SKM-1 treated with dmso at 0.1 percent for 144 hours (cell line): ENCODE measurements around the gene SEMA6A.

Experiments
- DNase-seq: peaks from one replicate; lab custom pipeline; 2025; ENCODE audit not compliant: unreplicated experiment; lab: John Stamatoyannopoulos, UW

SEMA6A gene

GRCh38 chr5:116415182-116415581 lies 159.4 kb downstream of the SEMA6A start:
- DNase-seq, result no peak

GRCh38 chr5:116411101-116411571 lies 163.5 kb downstream of the SEMA6A start:
- DNase-seq, result no peak

GRCh38 chr5:116410336-116410890 lies 164.2 kb downstream of the SEMA6A start:
- DNase-seq, result no peak

GRCh38 chr5:116409591-116410296 lies 164.9 kb downstream of the SEMA6A start:
- DNase-seq, result no peak

GRCh38 chr5:116406306-116407041 lies 168.1 kb downstream of the SEMA6A start:
- DNase-seq, result no peak

GRCh38 chr5:116404792-116405191 lies 169.8 kb downstream of the SEMA6A start:
- no peak for DNase-seq

- DNase-seq, result no peak
Measured at GRCh38 chr5:116404016-116404415, 170.6 kb downstream of the SEMA6A start.

GRCh38 chr5:116402235-116402634 lies 172.4 kb downstream of the SEMA6A start:
- no peak for DNase-seq

GRCh38 chr5:116401576-116401975 lies 173.0 kb downstream of the SEMA6A start:
- no peak for DNase-seq

GRCh38 chr5:116396476-116397099 lies 178.0 kb downstream of the SEMA6A start:
- no peak for DNase-seq

GRCh38 chr5:116395631-116396203 lies 178.9 kb downstream of the SEMA6A start:
- no peak for DNase-seq

GRCh38 chr5:116395226-116395625 lies 179.4 kb downstream of the SEMA6A start:
- no peak for DNase-seq

GRCh38 chr5:116394186-116394867 lies 180.3 kb downstream of the SEMA6A start:
- no peak for DNase-seq
